Astrocyte of the cerebellum (primary cell): Measurements from ENCODE around the gene ABCD4.
A peak's percentile ranks its signal among the peaks of the same experiment; 100 is the strongest.

Experiments
- DNase-seq: peaks from one replicate; pipeline ENCODE4 v3.0.0-alpha.2; 2011; ENCODE audit warnings: low read depth
- H3K4me3 ChIP-seq: 2 replicates; pipeline ENCODE4 v1.5.1; 2011; ENCODE audit warnings: mild to moderate bottlenecking, low read depth, low read length, moderate library complexity
- CTCF ChIP-seq: IDR thresholded peaks from 2 replicates; pipeline ENCODE4 v1.5.1; 2012; ENCODE audit warnings: low read length, low read depth, moderate library complexity, mild to moderate bottlenecking; ENCODE audit errors: missing control alignments
- in situ Hi-C: cut with HindIII; loops from 2 replicates; pipeline ENCODE4 v1.10.0; 2017; ENCODE audit warnings: low sequenced_read_pairs

The ABCD4 gene

DNA sequence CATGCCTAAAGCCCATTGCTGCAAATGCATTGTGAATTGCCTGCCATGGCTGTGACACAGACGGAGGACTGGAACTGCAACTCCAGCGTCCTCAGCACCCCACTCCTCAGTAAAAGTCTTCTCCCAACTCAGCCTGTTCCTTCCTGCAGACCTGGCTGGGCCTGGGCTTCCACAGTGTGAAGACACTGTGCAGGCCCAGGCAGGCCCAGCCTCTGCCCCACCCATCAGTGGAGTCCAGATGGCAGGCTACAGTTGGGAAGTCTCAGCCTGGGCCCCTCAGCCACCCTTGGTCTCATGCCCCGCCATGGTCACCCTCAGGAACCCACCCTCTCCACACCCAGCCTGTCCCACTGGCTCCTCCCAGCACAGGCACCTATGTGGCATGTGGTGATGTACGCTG is 41.4 kb downstream of the ABCD4 start:
- TF ChIP-seq CTCF: no peak
- DNase-seq: no peak
- no peak overlapping the region for H3K4me3 ChIP-seq
- in situ Hi-C loops: no loop called here

DNA sequence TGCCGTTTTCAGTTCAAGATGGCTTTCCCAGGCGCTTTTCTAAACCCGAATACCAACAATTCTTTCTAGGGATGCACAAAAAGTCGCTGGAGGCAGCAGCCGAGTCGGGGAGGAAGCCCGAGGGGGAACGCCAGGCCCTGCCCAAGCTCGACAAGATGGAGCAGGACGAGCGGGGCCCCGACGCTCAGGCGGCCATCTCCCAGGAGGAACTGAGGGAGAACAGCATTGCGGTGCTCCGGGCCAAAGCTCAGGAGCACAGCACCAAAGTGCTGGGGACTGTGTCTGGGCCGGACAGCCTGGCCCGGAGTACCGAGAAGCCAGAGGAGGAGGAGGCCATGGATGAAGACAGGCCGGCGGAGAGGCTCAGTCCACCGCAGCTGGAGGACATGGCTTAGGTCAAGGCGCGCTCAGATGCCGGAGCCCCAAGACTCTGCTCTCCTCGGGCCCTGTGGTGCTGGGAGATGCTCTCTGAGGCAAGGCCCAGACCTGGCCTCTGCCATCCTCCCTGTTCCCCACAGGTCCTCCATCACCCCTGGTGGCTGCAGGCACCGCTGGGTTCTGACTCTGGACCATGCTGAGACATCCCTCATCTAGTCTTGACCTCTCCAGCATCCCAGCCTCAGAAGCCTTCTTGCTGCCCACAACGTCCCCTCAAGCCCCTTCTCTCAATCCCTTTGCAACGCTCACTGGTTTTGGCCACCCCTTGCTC is 42.1 kb downstream of the ABCD4 start:
- in situ Hi-C loops: no loop called here
- H3K4me3 ChIP-seq: no peak overlapping the region
- no peak for TF ChIP-seq CTCF
- no peak for DNase-seq

DNA sequence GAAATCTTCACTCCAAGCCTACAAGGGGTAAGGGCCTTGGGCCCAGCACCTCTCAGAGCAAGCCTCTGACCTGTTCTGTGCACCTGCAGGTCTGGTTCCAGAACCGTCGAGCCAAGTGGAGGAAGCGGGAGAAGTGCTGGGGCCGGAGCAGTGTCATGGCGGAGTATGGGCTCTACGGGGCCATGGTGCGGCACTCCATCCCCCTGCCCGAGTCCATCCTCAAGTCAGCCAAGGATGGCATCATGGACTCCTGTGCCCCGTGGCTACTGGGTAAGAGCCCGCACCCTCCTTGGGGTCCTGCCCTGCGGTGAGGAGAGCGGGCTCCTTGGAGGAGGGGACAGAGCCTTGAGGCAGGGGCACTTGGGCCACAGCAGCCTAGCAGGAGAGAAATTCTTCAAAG is 43.2 kb downstream of the ABCD4 start:
- DNase-seq: no peak
- TF ChIP-seq CTCF: no peak
- in situ Hi-C loops: no loop called here
- H3K4me3 ChIP-seq: no peak overlapping the region

DNA sequence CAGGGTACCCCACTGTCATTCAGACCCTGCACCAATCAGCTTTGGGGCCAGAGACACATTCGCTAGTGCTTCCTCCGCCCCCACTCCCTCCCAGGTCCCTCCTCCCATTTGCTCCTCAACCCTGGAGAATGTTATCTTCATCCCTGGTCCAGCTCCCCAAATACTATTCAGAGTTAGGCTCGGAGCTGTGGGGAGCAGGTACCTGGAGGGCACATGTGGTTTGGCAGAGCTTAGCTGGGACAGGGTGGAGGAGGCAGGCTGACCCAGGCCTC is 44.0 kb downstream of the ABCD4 start:
- in situ Hi-C loops: no loop called here
- no peak for DNase-seq
- no peak for TF ChIP-seq CTCF
- H3K4me3 ChIP-seq: no peak overlapping the region

DNA sequence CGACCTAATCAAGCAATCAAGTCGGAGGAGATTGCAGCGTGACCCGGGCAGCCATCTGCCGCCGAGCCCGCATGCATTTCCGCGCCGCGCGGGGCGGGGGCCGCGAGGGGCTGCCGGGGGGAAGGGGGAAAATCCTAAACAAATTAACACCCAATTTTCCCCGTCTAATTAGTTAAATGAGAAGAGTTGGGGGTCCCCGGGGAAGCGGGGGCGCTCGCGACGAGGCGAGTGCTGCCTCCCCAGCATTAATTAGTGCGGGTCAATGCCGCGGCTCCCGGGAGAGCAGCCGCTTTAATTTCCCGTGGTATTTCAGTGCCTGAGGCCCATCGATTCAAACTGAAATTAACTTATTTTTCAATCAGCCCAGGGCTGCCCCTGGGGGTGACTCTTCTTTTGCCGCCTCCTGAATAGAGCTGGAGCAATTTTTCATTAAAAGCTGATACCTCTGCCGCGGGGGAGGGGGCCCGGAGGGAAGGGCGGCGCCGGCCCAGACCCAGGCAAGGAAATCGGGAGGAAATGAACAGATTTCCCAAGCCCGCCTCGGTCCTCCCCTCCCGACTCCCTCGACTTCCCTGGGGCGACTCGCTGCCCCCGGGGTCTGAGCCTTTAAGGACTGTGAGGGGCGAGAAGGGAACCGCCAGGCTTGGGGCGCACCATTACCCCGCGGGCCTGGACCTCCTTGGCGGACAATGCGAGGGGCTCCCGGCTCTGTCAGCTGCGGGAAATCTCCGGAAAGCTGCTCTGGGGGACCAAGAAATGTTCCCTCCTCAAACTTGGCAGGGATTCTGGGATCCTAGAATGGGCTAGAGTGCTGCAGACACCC is 44.6 kb downstream of the ABCD4 start:
- in situ Hi-C loops: no loop called here
- TF ChIP-seq CTCF: no peak
- peak overlapping the region; percentile 53 for H3K4me3 ChIP-seq

GRCh38 chr14:74257078-74257940 is 45.4 kb downstream of the ABCD4 start:
- peak; percentile 81 for TF ChIP-seq CTCF
- DNase-seq: no peak
- peak overlapping the region; percentile 53 for H3K4me3 ChIP-seq
- in situ Hi-C loops: no loop called here

More for the DNA sequence above, 44.6 kb downstream of the ABCD4 start:
- no peak for DNase-seq
